ENCODE data around the gene HDAC4.

- TF ChIP-seq MAX (IDR thresholded peaks at IDR 0.05) (no peak), KDM4A (IDR thresholded peaks at IDR 0.05; ENCODE audit: low read depth, low read length, severe bottlenecking) (no peak), CTCF (IDR thresholded peaks at IDR 0.05; ENCODE audit: control extremely low read depth in 1 of 3, insufficient read depth in 1 of 3, low read depth in 1 of 3, low read length in 3 of 3) (no peak), GABPA (IDR thresholded peaks at IDR 0.05; ENCODE audit: borderline replicate concordance, insufficient read depth, low read length) (no peak), RAD21 (IDR thresholded peaks at IDR 0.05 in 1 of 2, conservative IDR thresholded peaks at IDR 0.05 in 1 of 2; ENCODE audit: low read depth in 2 of 2, low read length in 2 of 2) (no peak), ZNF274 (IDR thresholded peaks at IDR 0.05; ENCODE audit: borderline replicate concordance, extremely low read depth, low read length) (no peak), HDAC2 (IDR thresholded peaks at IDR 0.05; ENCODE audit: borderline replicate concordance in 1 of 2, low read depth in 2 of 2, low read length in 2 of 2) (no peak), EZH2 (IDR thresholded peaks at IDR 0.05; ENCODE audit: low read depth, low read length, severe bottlenecking) (no peak), POLR2A (IDR thresholded peaks at IDR 0.05; ENCODE audit: control extremely low read depth in 1 of 2, low read depth in 2 of 2, low read length in 2 of 2) (no peak), POLR2AphosphoS5 (IDR thresholded peaks at IDR 0.05; ENCODE audit: low read depth, low read length) (no peak)
These were observed 297.4 kb downstream of the HDAC4 start for GRCh38 chr2:239103125-239104098.

All from H1 (cell line).